Measurements from ENCODE around the gene PAK1.

Gene PAK1

DNA sequence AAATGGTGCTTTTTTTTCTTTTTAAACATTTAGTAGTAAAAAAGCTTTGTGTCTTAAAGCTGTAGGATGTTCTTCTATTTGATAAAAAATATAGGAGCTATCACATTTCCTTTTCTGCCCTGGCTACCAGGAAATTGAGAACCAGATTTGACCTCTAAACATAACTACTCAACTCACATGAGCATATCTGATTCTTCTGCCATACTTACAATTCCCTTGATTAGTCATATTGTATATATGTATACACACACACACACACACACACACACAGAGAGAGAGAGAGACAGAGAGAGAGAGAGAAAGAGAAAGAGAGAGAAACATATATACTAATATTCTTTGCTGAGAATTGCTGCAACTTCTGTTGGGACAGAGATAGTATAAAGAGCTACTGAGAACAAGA is 149.4 kb downstream of the PAK1 start:
- Mint-ChIP-seq H3K36me3 (peaks cover 47% of the 10 kb centered on the region), H3K27ac (no peak overlapping the region), H3K27me3 (no peaks in the 10 kb centered on the region), H3K4me3 (no peak overlapping the region), H3K9me3 (peaks cover 3% of the 10 kb centered on the region), H3K4me1 (no peaks in the 10 kb centered on the region)
- no peak for DNase-seq
- CTCF ChIA-PET = no interaction called here

DNA sequence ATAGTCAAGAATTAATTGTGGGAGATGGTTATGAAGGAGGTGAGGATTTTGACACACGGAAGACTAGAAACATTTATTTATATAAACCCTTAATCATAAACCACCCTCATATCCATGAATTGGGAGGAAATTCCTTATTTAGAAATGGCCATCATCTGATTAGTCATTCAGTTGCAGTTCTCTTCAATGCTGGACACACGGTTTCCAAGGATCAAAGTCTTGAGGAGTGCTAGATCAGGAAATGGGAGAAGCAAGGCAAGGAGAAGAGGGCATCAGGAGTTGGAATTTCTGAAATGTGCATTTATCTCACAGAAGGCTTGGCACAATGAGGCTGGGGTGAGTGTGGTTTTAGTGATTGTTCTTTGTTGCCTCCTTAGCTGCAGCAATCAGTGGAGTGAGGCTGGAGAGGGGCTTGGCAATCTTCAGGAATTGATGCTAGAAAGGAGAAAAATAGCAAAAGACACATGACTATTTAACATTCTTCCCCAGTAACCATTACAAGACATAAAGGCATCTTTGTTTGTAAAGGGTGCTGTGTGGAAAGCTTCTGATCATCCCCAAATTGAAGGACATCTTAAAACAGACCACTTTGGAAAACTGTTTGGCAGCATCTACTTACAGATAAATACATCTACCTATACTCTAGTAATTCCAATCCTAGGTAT is 150.8 kb downstream of the PAK1 start:
- Mint-ChIP-seq H3K9me3 (peaks cover 3% of the 10 kb centered on the region), H3K4me1 (no peaks in the 10 kb centered on the region), H3K36me3 (peaks cover 35% of the 10 kb centered on the region), H3K4me3 (no peak overlapping the region), H3K27me3 (no peaks in the 10 kb centered on the region), H3K27ac (no peak overlapping the region)
- CTCF ChIA-PET = no interaction called here
- DNase-seq = no peak

DNA sequence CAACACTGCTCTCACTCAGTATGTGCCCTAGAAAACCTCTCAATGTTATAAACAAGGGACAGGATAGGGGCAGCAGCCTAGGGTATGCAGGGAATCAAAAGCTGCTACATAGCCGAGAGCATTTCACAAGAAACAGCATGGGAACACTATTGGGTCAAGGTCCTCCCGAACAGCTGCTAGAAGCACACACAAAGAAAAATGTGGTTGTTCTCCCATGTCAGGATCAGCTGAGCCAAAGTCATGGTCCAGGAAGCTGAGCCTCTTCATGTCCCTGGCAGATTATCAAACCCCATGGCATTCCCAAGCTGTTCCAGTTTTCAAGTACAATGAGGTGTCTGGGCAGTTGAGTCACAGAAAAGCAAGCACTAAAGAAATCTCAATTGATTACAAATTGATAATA is 151.4 kb downstream of the PAK1 start:
- DNase-seq = no peak
- Mint-ChIP-seq H3K4me3 (no peak overlapping the region), H3K27me3 (no peaks in the 10 kb centered on the region), H3K4me1 (no peaks in the 10 kb centered on the region), H3K36me3 (peaks cover 29% of the 10 kb centered on the region), H3K9me3 (peaks cover under 1% of the 10 kb centered on the region), H3K27ac (no peak overlapping the region)
- CTCF ChIA-PET = no interaction called here

DNA sequence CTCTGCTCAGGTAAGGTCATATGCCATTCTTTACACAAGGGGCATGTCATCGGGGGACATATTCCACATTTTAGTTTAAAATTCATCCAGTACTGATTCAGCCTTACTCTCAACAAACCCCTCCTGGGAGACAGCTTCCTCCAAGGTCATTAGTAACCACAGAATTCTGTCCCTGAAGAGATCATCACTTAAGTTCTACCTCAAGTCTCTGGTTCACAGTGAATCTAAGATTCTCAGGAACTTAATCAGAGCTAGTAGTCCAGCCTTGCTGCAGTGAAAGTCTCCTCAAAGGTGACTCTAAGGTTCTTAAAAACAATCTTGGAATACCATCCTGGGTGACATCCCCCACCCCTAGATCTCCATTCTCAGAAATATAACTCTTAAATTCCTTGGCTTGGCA is 153.5 kb downstream of the PAK1 start:
- DNase-seq = no peak
- Mint-ChIP-seq H3K9me3 (no peaks in the 10 kb centered on the region), H3K36me3 (peaks cover 18% of the 10 kb centered on the region), H3K4me1 (no peaks in the 10 kb centered on the region), H3K4me3 (no peak overlapping the region), H3K27ac (no peak overlapping the region), H3K27me3 (peaks cover 4% of the 10 kb centered on the region)
- CTCF ChIA-PET = no interaction called here

DNA sequence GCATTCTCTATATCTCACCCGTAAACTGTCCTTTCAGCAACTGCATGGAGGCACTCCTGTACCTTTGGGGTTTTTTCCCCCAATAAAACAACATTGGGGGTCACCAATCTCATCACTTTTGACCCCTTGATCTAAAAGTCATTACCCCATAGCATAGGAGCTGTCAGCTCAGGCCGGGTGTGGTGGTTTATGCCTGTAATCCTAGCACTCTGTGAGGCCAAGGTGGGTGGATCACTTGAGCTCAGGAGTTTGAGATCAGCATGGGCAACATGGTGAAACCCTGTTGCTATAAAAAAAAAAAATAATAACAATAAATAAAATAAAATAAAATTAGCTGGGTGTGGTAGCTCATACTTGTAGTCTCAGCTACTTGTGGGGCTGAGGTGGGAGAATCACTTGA is 155.3 kb downstream of the PAK1 start:
- H3K4me1 Mint-ChIP-seq = no peaks in the 10 kb centered on the region
- H3K27me3 Mint-ChIP-seq = peaks cover 4% of the 10 kb centered on the region
- H3K27ac Mint-ChIP-seq = no peak overlapping the region
- CTCF ChIA-PET = interaction anchor here (0.6 kb wide), 1 partner anchor 170 kb away, joined by 3 read pairs; no protein-coding TSS in a partner anchor
- no peak overlapping the region for H3K4me3 Mint-ChIP-seq
- peaks cover 16% of the 10 kb centered on the region for H3K36me3 Mint-ChIP-seq
- no peak for DNase-seq
- no peaks in the 10 kb centered on the region for H3K9me3 Mint-ChIP-seq

DNA sequence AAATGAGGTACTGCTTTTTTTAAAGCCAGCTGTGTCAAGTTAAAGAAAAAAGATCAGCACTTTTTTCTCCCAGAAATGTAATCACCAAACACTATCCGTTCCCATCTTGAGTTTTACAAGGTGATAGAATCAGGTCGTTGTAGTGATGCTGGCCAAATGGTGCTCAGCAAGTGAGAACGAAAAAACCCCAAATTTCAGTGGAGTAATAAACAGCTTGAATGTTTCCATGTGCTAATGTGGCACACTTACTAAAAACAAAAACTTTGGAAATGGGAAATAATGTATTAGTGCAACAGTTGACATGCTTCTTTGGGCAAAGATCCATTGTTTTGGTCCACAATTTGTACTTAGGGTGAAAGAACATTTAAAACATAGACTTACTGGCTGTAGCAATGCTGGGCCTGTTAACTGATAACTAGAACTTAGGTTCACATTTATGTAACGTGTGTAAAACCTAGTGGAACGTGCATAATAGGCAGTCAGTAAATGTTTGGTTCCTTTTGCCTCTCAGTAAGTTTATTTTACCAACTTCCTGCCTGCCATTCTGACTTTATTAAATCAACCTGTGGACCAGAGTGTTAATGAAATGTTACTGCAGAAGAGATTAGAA is 157.1 kb downstream of the PAK1 start:
- H3K36me3 Mint-ChIP-seq = peaks cover 4% of the 10 kb centered on the region

DNA sequence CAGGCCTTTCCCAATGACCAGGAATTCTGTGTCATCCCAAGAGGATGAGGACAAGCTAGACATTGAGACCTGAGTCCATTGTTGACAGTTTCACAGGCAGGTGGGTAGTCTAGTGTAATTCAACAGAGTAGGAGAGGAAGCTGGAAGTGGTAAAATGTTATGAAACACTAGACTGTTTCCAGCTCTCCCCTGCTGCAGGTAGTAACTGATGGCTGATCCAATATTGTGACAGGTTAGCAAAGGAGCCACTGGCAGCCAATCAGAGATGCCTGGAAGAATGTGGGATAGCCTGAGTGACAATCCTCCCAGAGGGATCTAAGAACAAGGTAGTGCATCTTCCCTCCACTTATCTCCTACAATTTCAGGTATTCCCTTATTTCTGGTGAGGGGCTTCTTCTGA is 161.8 kb downstream of the PAK1 start:
- no peaks in the 10 kb centered on the region for H3K4me1 Mint-ChIP-seq
- no peaks in the 10 kb centered on the region for H3K36me3 Mint-ChIP-seq
- CTCF ChIA-PET = no interaction called here

More for the DNA sequence above, 157.1 kb downstream of the PAK1 start:
- H3K27me3 Mint-ChIP-seq = peaks cover 8% of the 10 kb centered on the region
- CTCF ChIA-PET = no interaction called here
- H3K9me3 Mint-ChIP-seq = no peaks in the 10 kb centered on the region
- H3K4me3 Mint-ChIP-seq = no peak overlapping the region
- H3K27ac Mint-ChIP-seq = no peak overlapping the region
- no peak for DNase-seq
- no peaks in the 10 kb centered on the region for H3K4me1 Mint-ChIP-seq

DNA sequence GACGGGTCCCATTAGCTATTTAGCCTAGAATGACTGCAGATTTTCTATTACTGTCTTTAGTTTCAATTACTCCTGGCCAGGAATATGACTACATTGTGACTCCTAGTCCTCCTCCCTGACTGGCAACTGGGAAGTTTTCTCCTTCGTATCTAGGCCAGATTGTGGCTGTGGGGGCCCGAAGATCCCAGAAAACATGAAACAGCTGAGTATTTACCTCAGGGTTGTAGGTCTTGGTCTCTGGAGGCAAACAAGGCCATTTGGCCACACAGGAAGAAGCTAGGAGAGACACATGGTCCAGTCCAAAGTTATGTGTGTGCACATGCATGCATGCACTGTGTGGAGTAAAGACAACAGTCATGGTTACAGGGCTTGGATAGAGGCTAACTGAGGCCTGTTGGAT is 162.2 kb downstream of the PAK1 start:
- Mint-ChIP-seq H3K27ac (no peak overlapping the region), H3K27me3 (peaks cover 12% of the 10 kb centered on the region), H3K9me3 (no peaks in the 10 kb centered on the region), H3K4me1 (no peaks in the 10 kb centered on the region), H3K4me3 (no peak overlapping the region), H3K36me3 (no peaks in the 10 kb centered on the region)
- no peak for DNase-seq
- CTCF ChIA-PET = no interaction called here

More for the DNA sequence above, 161.8 kb downstream of the PAK1 start:
- no peak overlapping the region for H3K4me3 Mint-ChIP-seq
- H3K27me3 Mint-ChIP-seq = peaks cover 12% of the 10 kb centered on the region
- no peaks in the 10 kb centered on the region for H3K9me3 Mint-ChIP-seq
- no peak overlapping the region for H3K27ac Mint-ChIP-seq
- DNase-seq = no peak

DNA sequence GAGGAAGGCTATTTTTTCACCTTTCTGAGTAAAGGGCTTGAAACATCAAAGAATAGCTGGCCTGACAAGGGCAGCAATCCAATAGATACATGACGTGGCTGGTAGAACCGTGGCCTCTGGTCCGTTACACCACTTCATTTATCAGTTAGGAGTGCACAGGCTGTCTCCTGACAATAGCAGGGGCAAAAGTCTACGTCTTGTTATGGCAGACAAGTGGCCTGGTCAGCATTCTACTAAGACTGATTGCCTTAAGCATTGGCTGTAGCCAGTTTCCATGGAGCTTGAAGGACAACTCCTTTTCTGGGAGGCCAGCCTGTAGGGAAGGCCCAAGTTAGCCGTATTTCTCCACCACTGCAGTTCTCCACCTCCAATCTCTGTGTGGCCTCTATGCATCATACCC is 163.2 kb downstream of the PAK1 start:
- Mint-ChIP-seq H3K4me3 (no peak overlapping the region), H3K27ac (no peak overlapping the region), H3K9me3 (no peaks in the 10 kb centered on the region), H3K36me3 (no peaks in the 10 kb centered on the region), H3K27me3 (peaks cover 8% of the 10 kb centered on the region), H3K4me1 (no peaks in the 10 kb centered on the region)
- DNase-seq = no peak
- CTCF ChIA-PET = no interaction called here

DNA sequence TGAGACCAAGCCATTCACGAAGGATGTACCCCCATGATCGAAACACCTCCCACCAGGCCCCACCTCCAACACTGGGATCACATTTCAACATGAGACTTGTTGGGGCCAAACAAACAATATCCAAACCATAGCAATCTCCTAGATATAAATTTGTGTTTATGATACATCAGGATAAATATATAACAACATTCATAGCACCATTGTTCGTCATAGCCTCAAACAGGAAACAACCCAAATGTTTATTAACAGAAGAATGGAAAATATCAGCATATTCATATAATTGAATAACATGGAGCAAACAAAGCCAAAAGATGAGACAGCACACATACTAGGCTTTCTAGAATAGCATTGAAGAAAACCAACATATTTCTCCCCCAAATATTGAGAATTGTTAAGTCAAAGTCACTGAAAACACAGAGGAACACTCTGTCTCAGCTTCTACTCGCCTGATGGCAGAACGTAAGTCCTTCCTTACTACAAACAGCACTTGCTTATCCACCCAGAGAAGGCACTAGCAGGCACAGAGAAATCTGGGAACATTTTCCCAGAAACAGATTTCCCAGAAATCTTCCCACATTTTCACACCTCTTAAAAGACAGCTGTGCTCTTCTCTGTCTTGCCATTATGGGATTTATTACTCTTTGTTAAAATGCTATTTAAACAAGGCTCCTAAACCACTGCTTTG is 164.4 kb downstream of the PAK1 start:
- Mint-ChIP-seq H3K36me3 (no peaks in the 10 kb centered on the region), H3K27me3 (peaks cover 8% of the 10 kb centered on the region), H3K4me1 (no peaks in the 10 kb centered on the region), H3K4me3 (no peak overlapping the region), H3K9me3 (no peaks in the 10 kb centered on the region), H3K27ac (no peak overlapping the region)
- no peak for DNase-seq
- CTCF ChIA-PET = no interaction called here

DNA sequence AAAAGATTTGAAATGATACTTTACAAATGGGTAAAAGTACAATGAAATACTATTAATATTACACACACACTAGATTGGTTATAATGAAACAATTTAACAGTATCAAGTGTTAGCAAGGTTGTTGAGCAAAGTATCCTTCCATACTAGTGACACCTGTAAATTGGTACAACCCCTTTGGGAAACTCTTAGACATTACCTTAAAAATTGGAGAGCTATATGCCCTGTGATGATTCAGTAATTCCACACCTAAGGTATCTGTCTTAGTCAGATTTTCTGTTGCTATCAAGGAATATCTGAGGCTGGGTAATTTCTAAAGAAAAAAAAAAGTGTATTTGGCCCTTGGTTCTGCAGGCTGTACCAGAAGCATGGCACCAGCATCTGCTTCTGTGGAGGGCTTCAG is 165.1 kb downstream of the PAK1 start:
- no peak for DNase-seq
- CTCF ChIA-PET = no interaction called here
- H3K27me3 Mint-ChIP-seq = peaks cover 8% of the 10 kb centered on the region
- H3K27ac Mint-ChIP-seq = no peak overlapping the region
- H3K9me3 Mint-ChIP-seq = no peaks in the 10 kb centered on the region
- no peaks in the 10 kb centered on the region for H3K4me1 Mint-ChIP-seq
- H3K4me3 Mint-ChIP-seq = no peak overlapping the region
- H3K36me3 Mint-ChIP-seq = no peaks in the 10 kb centered on the region

DNA sequence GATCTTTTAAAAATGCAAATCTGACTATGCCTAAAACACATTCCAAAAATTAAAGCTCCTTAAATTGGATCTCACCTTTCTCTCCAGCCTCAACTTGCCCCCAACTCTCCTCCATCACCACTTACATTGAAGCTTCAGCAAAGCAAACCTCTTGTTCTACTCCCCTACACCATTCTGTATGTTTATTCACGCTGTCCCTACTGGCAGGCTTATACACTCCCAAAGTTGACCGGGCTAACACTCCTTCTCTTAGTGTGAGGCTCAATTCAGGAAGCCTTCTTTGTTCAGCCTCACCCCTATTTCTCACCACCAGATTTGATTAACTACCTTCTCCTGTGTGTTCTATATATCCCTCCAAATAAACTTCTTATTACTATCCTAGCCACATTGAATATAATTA is 170.6 kb downstream of the PAK1 start:
- H3K4me3 Mint-ChIP-seq = no peak overlapping the region
- CTCF ChIA-PET = no interaction called here
- H3K27ac Mint-ChIP-seq = no peak overlapping the region
- no peaks in the 10 kb centered on the region for H3K27me3 Mint-ChIP-seq
- H3K4me1 Mint-ChIP-seq = no peaks in the 10 kb centered on the region
- no peaks in the 10 kb centered on the region for H3K36me3 Mint-ChIP-seq
- no peaks in the 10 kb centered on the region for H3K9me3 Mint-ChIP-seq
- DNase-seq = no peak

DNA sequence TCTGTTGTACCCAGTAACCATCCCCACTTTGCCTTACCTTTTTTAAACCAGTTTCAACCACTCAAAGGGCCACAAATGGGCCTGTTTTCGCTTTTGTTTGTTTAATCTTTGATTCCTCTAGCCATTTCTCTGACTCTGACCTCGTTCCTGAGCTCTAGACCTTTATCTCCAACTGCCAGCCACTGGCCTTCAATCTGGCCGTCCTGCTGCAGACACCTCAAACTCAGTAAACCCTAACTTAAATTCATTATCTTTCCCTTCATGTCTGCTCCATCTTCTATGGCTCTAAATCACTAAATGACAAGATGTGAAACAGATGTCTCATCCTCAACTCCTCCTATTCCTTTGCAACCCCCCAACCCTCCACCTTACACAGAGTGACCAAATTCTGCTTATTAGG is 171.1 kb downstream of the PAK1 start:
- Mint-ChIP-seq H3K4me1 (no peaks in the 10 kb centered on the region), H3K27ac (no peak overlapping the region), H3K36me3 (no peaks in the 10 kb centered on the region), H3K27me3 (no peaks in the 10 kb centered on the region), H3K9me3 (no peaks in the 10 kb centered on the region), H3K4me3 (no peak overlapping the region)
- CTCF ChIA-PET = no interaction called here
- DNase-seq = no peak

DNA sequence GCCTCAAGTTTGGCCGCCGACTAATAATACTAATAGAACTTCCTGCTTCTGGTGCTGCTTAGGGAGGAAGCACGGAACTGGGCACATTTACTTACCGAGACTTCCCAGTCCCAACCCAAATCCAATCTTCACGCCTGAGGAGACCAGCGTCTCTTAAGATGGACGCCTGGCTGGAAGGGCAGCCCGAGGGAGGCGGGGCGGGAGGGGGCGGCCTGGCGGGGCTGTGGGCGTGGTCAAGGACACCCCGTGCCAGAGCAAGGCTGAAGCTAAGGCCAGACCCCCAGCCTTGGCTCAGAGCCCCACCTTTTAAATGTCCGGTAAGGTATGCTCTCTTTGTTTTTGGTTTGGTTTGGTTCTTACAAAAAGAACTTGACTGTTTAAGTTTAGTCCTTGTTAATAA is 172.4 kb downstream of the PAK1 start, which contains the start of gene GDPD4:
GDPD4 (minus strand) TSS at position 177 of the 400 bp plus-strand sequence. CDS start 16,549 bp downstream, outside the sequence.
- Mint-ChIP-seq H3K9me3 (no peaks in the 10 kb centered on the region), H3K4me1 (no peaks in the 10 kb centered on the region), H3K36me3 (no peaks in the 10 kb centered on the region), H3K4me3 (no peak within 1 kb of the TSS), H3K27ac (peak within 1 kb of the TSS; percentile 0), H3K27me3 (no peaks in the 10 kb centered on the region)
- DNase-seq = no peak
- CTCF ChIA-PET = no interaction called here

DNA sequence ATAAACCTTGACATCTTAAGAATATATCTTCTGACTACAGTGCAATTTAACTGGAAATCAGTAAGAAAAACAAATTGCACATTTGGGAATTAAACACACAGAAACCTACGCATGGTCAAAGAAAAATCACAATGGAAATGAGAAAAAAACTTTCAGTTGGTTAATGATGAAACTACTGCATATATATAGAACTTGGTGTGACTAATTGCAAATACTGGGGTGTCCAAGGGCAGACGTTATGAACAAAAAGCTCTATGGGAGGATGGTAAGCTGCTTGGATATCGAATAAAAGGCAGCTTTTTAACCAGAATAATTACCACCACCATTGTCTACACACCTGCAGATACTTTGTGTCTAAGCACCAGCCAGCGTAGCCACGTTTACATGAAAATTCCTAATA is 173.2 kb downstream of the PAK1 start:
- no peak for DNase-seq
- Mint-ChIP-seq H3K27ac (no peak overlapping the region), H3K4me3 (no peak overlapping the region), H3K9me3 (no peaks in the 10 kb centered on the region), H3K36me3 (no peaks in the 10 kb centered on the region), H3K27me3 (no peaks in the 10 kb centered on the region), H3K4me1 (no peaks in the 10 kb centered on the region)
- CTCF ChIA-PET = no interaction called here
